HepG2 (cell line): ENCODE data around the gene TMC8. TPM values are rescaled to one million over a fixed set of nuclear protein-coding genes. Genes with fewer than 3 reads are reported as not detected.

Experiments used
- ONECUT2 ChIP-seq: sonication (generic); formaldehyde crosslinking; IDR thresholded peaks from 2 replicates; pipeline ENCODE4 v1.4.0; 2020; ENCODE audit warnings: missing genetic modification reagents
- TSC22D2 ChIP-seq: sonication (generic); formaldehyde crosslinking; IDR thresholded peaks from 2 replicates; pipeline ENCODE4 v1.5.1; 2020; ENCODE audit warnings: missing genetic modification reagents, mild to moderate bottlenecking, borderline replicate concordance
- ZNF160 ChIP-seq: sonication (generic); formaldehyde crosslinking; IDR thresholded peaks from 2 replicates; pipeline ENCODE4 v1.8.0; 2022; ENCODE audit warnings: mild to moderate bottlenecking, inconsistent platforms, missing genetic modification reagents
- ZNF326 ChIP-seq: sonication (generic); formaldehyde crosslinking; IDR thresholded peaks from 2 replicates; pipeline ENCODE4 v1.4.0; 2020; ENCODE audit warnings: missing genetic modification reagents, borderline replicate concordance
- ZNF670 ChIP-seq: sonication (generic); formaldehyde crosslinking; IDR thresholded peaks from 2 replicates; pipeline ENCODE4 v1.8.0; 2022; ENCODE audit warnings: mild to moderate bottlenecking, missing genetic modification reagents, borderline replicate concordance
- ZNF775 ChIP-seq: sonication (generic); formaldehyde crosslinking; IDR thresholded peaks from 2 replicates; pipeline ENCODE4 v1.4.0; 2020; ENCODE audit warnings: missing genetic modification reagents, mild to moderate bottlenecking, moderate library complexity, borderline replicate concordance
- ZNF891 ChIP-seq: sonication (generic); formaldehyde crosslinking; IDR thresholded peaks from 2 replicates; pipeline ENCODE4 v1.5.0; 2020; ENCODE audit warnings: mild to moderate bottlenecking, missing genetic modification reagents
- polyA plus RNA-seq, 8 experiments: library from polyadenylated mRNA; depleted of rRNA in 3 of 8; stranded (reverse) in 7 of 8; unstranded in 1 of 8; fragments of >200 nt; fragmentation: Illumina TruSeq in 4 of 8; extraction: Trizol in 4 of 8; gene quantifications; 2 replicates each; pipeline versions ENCODE4 v1.2.1 to v1.2.3, GENCODE V29; 2011 to 2016; ENCODE audit warnings: low read depth in 4 of 8, missing spikeins in 1 of 8, mixed read lengths in 1 of 8; ENCODE audit not compliant: insufficient read depth in 1 of 8
- total RNA-seq, 5 experiments: library from RNA; depleted of rRNA; stranded (reverse); fragments of >200 nt; fragmentation: Illumina TruSeq; extraction: Trizol; gene quantifications; 2 replicates each; pipeline ENCODE4 v1.2.3, GENCODE V29; 2016; ENCODE audit warnings: low read depth in 1 of 5
- TF ChIP-seq, protein P1 (sequence below): sonication (generic); formaldehyde crosslinking; IDR thresholded peaks from 2 replicates; pipeline ENCODE4 v1.5.1; 2020; ENCODE audit warnings: missing genetic modification reagents, mild to moderate bottlenecking, borderline replicate concordance
- TF ChIP-seq, protein P2 (sequence below): sonication (generic); formaldehyde crosslinking; IDR thresholded peaks from 2 replicates; pipeline ENCODE4 v1.4.0; 2020; ENCODE audit warnings: missing genetic modification reagents
- TF ChIP-seq, protein P3 (sequence below), 2 experiments: fragments of 450-650 bp in 1 of 2; sonication (generic) in 1 of 2; formaldehyde crosslinking in 1 of 2; IDR thresholded peaks; 2 replicates each; pipeline versions ENCODE4 v1.6.1 to v1.8.0; 2016 to 2022; ENCODE audit warnings: antibody characterized with exemption in 1 of 2, mild to moderate bottlenecking in 1 of 2, missing genetic modification reagents in 1 of 2
- TF ChIP-seq, protein P4 (sequence below): IDR thresholded peaks from 2 replicates; pipeline ENCODE4 v1.6.1; 2016

Gene TMC8
- total and polyA plus RNA-seq, 2 of the 13 experiments (the other 11 are each of a cell fraction or from before 2014, with no cell fraction given), result 0.53 to 7.8 TPM

DNA sequence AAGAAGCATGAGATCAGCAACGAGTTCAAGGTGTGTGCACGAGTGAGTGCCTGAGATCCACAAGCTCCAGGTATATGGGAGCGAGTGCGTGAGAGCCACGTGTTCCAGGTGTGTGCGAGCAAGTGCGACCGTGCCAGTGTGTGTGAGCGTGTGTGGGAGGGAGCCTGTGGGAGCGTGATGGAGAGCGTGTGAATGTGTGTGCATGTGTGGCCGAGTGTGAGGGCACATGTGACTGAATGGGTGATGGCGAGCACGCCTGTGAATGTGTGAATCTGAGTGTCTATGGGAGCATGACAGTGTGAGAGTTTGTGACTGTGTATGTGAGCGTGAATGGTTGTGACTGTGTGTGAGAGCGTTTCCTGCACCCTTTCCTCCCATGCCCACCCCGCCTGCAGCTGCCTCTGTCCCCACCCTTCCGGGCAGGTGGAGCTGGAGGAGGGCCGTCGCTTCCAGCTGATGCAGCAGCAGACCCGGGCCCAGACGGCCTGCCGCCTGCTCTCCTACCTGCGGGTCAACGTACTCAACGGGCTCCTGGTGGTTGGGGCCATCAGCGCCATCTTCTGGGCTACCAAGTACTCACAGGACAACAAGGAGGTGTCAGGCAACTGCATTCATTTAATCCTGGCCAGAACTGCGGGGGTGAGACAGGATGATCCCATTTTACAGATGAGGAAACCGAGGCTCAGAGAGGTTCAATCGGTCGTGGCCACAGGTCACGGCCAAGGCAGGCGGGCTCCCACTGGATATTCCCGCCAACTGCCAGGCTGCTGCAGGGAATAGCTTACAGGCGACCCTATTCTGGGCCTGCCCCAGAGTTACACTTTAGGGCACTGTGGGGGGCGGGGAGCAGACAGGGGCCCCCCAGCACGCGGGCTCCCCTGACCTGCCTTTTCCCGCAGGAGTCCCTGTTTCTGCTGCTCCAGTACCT is 3.7 kb downstream of the TMC8 start (continued):
- TF ChIP-seq, protein P1, sequence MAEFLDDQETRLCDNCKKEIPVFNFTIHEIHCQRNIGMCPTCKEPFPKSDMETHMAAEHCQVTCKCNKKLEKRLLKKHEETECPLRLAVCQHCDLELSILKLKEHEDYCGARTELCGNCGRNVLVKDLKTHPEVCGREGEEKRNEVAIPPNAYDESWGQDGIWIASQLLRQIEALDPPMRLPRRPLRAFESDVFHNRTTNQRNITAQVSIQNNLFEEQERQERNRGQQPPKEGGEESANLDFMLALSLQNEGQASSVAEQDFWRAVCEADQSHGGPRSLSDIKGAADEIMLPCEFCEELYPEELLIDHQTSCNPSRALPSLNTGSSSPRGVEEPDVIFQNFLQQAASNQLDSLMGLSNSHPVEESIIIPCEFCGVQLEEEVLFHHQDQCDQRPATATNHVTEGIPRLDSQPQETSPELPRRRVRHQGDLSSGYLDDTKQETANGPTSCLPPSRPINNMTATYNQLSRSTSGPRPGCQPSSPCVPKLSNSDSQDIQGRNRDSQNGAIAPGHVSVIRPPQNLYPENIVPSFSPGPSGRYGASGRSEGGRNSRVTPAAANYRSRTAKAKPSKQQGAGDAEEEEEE (CRISPR knock-in tag), result no peak
- TF ChIP-seq, protein P2, sequence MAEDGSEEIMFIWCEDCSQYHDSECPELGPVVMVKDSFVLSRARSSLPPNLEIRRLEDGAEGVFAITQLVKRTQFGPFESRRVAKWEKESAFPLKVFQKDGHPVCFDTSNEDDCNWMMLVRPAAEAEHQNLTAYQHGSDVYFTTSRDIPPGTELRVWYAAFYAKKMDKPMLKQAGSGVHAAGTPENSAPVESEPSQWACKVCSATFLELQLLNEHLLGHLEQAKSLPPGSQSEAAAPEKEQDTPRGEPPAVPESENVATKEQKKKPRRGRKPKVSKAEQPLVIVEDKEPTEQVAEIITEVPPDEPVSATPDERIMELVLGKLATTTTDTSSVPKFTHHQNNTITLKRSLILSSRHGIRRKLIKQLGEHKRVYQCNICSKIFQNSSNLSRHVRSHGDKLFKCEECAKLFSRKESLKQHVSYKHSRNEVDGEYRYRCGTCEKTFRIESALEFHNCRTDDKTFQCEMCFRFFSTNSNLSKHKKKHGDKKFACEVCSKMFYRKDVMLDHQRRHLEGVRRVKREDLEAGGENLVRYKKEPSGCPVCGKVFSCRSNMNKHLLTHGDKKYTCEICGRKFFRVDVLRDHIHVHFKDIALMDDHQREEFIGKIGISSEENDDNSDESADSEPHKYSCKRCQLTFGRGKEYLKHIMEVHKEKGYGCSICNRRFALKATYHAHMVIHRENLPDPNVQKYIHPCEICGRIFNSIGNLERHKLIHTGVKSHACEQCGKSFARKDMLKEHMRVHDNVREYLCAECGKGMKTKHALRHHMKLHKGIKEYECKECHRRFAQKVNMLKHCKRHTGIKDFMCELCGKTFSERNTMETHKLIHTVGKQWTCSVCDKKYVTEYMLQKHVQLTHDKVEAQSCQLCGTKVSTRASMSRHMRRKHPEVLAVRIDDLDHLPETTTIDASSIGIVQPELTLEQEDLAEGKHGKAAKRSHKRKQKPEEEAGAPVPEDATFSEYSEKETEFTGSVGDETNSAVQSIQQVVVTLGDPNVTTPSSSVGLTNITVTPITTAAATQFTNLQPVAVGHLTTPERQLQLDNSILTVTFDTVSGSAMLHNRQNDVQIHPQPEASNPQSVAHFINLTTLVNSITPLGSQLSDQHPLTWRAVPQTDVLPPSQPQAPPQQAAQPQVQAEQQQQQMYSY, result no peak
- no peak for TF ChIP-seq ONECUT2 (CRISPR knock-in tag)
- TF ChIP-seq, protein P3, sequence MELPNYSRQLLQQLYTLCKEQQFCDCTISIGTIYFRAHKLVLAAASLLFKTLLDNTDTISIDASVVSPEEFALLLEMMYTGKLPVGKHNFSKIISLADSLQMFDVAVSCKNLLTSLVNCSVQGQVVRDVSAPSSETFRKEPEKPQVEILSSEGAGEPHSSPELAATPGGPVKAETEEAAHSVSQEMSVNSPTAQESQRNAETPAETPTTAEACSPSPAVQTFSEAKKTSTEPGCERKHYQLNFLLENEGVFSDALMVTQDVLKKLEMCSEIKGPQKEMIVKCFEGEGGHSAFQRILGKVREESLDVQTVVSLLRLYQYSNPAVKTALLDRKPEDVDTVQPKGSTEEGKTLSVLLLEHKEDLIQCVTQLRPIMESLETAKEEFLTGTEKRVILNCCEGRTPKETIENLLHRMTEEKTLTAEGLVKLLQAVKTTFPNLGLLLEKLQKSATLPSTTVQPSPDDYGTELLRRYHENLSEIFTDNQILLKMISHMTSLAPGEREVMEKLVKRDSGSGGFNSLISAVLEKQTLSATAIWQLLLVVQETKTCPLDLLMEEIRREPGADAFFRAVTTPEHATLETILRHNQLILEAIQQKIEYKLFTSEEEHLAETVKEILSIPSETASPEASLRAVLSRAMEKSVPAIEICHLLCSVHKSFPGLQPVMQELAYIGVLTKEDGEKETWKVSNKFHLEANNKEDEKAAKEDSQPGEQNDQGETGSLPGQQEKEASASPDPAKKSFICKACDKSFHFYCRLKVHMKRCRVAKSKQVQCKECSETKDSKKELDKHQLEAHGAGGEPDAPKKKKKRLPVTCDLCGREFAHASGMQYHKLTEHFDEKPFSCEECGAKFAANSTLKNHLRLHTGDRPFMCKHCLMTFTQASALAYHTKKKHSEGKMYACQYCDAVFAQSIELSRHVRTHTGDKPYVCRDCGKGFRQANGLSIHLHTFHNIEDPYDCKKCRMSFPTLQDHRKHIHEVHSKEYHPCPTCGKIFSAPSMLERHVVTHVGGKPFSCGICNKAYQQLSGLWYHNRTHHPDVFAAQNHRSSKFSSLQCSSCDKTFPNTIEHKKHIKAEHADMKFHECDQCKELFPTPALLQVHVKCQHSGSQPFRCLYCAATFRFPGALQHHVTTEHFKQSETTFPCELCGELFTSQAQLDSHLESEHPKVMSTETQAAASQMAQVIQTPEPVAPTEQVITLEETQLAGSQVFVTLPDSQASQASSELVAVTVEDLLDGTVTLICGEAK (IDR thresholded peaks at IDR 0.05), result no peak
- TF ChIP-seq, protein P3 (CRISPR knock-in tag; IDR thresholded peaks at IDR 0.05), result no peak
- no peak for TF ChIP-seq ZNF891 (CRISPR knock-in tag)
- no peak for TF ChIP-seq TSC22D2 (CRISPR knock-in tag)
- TF ChIP-seq ZNF326, result no peak
- TF ChIP-seq ZNF670 (CRISPR knock-in tag), result no peak
- no peak for TF ChIP-seq ZNF775 (CRISPR knock-in tag)
- TF ChIP-seq, protein P4, sequence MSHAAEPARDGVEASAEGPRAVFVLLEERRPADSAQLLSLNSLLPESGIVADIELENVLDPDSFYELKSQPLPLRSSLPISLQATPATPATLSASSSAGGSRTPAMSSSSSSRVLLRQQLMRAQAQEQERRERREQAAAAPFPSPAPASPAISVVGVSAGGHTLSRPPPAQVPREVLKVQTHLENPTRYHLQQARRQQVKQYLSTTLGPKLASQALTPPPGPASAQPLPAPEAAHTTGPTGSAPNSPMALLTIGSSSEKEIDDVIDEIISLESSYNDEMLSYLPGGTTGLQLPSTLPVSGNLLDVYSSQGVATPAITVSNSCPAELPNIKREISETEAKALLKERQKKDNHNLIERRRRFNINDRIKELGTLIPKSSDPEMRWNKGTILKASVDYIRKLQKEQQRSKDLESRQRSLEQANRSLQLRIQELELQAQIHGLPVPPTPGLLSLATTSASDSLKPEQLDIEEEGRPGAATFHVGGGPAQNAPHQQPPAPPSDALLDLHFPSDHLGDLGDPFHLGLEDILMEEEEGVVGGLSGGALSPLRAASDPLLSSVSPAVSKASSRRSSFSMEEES, result no peak
- no peak for TF ChIP-seq ZNF160 (CRISPR knock-in tag)
